Pulmonary artery endothelial cell (primary cell): ENCODE measurements around the gene PPP1R7. TPM values are rescaled to one million over a fixed set of nuclear protein-coding genes. Genes with fewer than 3 reads are reported as not detected.

Experiments
- DNase-seq: peaks from one replicate; pipeline ENCODE4 v3.0.0-alpha.2; 2011; ENCODE audit warnings: low read depth, low spot score
- total RNA-seq: library from RNA; depleted of rRNA; stranded (reverse); fragments of >200 nt; gene quantifications from 2 replicates; pipeline ENCODE4 v1.2.3, GENCODE V29; 2014

The PPP1R7 gene
- total RNA-seq, 1 donor from 2014 or later = 45.9 TPM

- no peak for DNase-seq
Measured at GRCh38 chr2:241211276-241211675, 61.0 kb downstream of the PPP1R7 start.

DNA sequence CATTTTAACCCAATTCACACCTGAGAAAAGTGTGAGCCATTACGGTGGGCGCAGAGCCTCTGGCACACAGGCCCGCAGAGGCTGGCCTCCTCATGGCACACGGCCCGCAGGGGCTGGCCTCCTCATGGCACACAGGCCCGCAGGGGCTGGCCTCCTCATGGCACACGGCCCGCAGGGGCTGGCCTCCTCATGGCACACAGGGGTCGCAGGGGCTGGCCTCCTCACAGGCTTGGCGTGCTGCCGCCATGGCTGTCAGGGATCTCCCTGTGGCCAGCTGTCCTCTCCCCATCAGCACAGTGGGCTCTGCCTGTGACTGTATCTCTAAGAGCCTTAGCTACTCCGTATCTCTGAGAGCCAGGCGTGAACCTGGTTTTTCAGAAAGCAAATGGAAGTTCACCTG, 62.8 kb downstream of the PPP1R7 start:
- DNase-seq = no peak

GRCh38 chr2:241213567-241213966, 63.3 kb downstream of the PPP1R7 start:
- DNase-seq = no peak

- DNase-seq = no peak
Measured at GRCh38 chr2:241214209-241214608, 63.9 kb downstream of the PPP1R7 start.

DNA sequence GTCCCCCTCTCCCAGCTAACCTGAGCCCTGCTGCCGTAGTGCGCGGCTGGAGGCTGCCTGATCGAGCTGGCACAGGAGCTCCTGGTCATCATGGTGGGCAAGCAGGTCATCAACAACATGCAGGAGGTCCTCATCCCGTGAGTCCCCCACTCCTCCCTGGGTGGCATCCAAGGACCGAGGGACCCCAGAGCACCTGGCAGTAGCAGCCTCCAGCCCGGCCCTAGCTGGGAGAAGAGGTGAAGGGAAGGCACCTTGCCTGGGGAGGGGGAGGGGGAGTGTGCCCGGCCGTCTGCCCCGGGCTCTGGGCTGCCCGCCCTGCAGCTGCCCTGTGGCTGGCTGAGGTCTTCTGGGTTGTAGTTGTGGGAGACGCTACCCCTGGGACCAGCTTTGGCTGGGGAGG, 64.5 kb downstream of the PPP1R7 start:
- no peak for DNase-seq

DNA sequence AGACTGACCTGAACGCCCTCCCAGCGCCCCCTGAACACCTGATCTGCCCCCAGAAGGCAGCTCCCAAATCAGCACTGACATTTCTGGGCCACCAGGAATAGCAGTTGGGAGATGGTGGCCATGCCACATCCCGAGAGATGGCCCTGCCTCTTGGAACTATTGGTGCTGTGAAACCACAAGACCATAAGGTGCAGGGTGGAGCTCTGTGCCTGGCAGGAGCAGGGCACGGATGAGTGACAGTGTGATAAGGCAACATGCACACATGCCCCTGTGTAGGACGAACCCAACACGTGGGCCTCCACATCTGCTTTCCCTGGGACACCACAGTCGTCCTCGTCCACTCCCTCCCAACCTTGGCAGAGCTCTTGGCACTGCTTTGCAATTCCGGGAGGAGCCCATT, 65.2 kb downstream of the PPP1R7 start:
- DNase-seq = no peak

DNA sequence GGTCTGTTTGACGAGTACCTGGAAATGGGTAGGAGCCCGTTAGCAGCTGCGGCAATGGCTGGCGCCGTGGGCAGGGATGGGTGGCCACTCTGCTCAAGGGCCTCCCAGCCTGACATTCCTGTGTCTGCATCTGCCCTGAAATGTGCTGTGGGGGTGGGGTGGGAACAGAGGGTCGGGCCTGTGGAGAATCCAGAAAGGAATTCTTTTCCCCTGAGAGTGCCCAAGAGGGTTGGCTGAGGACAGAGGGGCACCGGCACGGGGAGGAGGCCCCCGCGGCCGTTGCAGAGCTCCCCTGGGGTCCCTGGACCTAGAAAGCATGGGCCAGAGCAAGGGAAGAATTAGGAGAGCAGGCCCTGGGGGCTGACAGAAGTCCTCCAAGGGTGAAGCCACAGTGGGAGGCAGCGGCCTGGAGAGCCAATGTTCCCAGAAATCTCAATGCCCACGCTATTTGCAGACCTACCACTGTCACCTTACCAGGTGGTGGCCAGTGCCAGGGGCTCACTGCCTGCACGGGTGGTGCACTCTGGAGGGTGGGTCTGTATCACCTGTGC, 66.0 kb downstream of the PPP1R7 start:
- no peak for DNase-seq

DNA sequence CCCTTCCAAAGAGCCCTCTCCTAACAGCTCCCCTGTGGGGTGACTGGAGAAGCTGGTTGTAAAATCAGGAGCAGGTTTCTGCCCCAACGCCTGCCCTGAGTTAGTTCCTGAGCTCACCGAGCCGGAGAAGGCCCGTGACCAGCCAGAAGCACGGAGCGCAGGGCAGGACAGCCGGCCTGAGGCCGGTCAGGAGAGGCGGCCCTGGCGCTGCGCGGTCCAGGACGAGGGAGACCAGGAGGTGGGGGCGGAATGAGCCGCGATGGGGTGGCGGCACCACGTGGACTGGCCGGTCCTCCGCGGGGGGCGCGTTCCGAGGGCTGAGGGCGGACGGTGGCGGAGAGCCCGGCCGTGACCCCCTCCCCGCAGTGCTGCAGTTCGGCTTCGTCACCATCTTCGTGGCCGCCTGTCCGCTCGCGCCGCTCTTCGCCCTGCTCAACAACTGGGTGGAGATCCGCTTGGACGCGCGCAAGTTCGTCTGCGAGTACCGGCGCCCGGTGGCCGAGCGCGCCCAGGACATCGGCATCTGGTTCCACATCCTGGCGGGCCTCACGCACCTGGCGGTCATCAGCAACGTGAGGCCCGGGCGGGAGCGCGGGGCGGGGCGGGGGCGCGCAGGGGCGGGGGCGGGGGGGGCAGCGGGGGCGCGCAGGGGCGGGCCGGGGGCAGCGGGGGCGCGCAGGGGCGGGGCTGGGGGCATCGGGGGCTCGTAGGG, 67.2 kb downstream of the PPP1R7 start:
- no peak for DNase-seq

- no peak for DNase-seq
Measured at GRCh38 chr2:241218131-241219029, 68.1 kb downstream of the PPP1R7 start.

GRCh38 chr2:241219030-241219382, 68.7 kb downstream of the PPP1R7 start:
- DNase-seq = no peak

DNA sequence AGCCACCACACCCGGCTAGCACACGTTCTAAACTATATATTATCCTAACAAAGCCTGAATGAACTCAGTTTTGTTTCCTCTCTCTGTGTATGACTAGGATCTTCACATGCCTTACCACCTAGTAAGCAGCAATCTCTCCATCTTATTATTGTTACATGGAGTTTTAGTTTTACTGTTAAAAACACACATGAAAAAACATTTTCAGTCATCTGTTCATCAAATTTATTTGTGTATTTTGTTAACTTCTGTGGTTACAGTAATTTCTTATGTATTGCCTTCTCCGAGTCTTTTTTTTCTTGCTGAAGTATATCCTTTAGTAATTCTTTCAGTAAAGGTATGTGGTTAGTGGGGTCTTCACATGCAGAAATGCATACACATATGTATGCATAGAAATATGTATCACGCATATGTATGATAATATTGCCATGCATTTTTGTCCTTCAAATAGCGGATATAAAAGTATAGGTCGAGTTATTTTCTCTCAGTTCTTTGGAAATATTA, 69.6 kb downstream of the PPP1R7 start:
- no peak for DNase-seq

- DNase-seq = no peak
Measured at GRCh38 chr2:241223211-241224017, 73.1 kb downstream of the PPP1R7 start.

- DNase-seq = no peak
Measured at GRCh38 chr2:241224018-241224850, 74.0 kb downstream of the PPP1R7 start.

GRCh38 chr2:241224851-241225438, 74.7 kb downstream of the PPP1R7 start:
- DNase-seq = no peak

DNA sequence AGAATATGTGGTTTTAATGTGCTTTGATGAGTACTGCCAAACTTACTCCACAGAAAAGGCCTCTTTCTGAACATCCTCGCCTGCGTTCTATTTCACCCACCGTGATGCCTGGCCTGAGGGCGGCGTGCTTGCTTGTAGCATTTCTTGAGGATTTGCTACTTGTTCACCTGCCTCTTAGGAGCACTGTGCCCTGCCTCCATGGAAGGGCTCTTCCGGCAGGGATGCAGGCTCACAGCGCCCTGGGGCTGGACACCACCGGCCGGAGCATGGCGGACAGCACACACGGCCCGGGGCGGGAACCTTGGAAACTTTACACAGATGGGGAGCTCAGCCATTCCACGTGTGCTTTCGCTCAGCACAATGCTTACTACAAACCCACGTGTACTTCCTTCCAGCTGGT, 75.3 kb downstream of the PPP1R7 start:
- DNase-seq = no peak

DNA sequence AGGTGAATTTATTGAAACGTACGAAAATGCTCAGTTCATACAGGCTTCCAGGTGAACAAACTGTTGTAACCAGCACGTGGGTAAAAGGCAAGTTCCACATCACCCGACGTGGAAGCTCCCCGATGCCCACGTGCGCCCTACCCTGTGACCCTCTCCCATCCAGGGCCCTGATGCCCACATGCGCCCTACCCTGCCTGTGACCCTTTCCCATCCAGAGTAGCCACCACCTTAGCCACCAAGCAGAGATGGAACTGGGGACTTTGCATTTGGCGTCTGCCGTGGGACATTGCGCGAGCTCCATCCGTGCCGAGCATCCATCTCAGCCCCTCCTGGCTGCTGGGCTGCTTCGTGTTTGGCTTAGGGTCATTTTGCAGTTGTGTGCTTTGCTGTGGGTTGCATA, 75.7 kb downstream of the PPP1R7 start:
- no peak for DNase-seq

- DNase-seq = no peak
Measured at GRCh38 chr2:241226723-241227572, 76.7 kb downstream of the PPP1R7 start.

DNA sequence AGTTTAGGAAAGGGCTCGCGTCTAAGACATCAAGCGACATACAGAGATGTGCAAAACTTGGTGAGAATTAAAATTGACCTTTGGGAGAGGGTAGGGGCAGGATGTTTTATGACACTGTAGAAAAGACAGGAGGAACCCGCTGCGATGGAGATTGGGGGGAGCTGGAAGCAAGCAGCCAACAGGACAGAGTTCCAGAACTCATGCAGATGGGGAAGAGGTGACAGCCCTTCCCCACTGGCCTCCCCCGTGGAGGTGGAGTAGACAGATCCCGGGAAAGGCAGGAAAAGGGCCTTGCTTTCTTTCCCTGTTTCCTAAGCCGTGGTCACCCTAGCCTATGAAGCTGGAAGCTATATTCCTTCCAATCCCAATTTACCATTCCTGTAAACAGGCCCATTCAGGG, 77.3 kb downstream of the PPP1R7 start:
- no peak for DNase-seq
